Dendritic cell treated with granulocyte-macrophage colony-stimulating factor and Interleukin-4, amounts not matched to agents 40 ng/mL and 50 ng/mL, for 4 days (primary cell): ENCODE measurements around the gene ACTMAP.
A peak's percentile ranks its signal among the peaks of the same experiment; 100 is the strongest.
"Not testable (repeated sequence)": the region's sequence is repeated elsewhere in the genome, so short reads cannot be mapped to it uniquely, and the experiment has no call there.

ENCODE experiments used
- H3K27ac Mint-ChIP-seq: one replicate; pipeline ENCODE4 v1.8.0; 2022; ENCODE audit warnings: mild to moderate bottlenecking, mixed read lengths
- H3K27me3 Mint-ChIP-seq: one replicate; pipeline ENCODE4 v1.8.0; 2022; ENCODE audit warnings: mild to moderate bottlenecking, mixed read lengths
- H3K36me3 Mint-ChIP-seq: one replicate; pipeline ENCODE4 v1.8.0; 2022; ENCODE audit warnings: low read depth, mixed read lengths
- H3K4me1 Mint-ChIP-seq: one replicate; pipeline ENCODE4 v1.8.0; 2022; ENCODE audit warnings: low read depth, mixed read lengths
- H3K4me3 Mint-ChIP-seq: one replicate; pipeline ENCODE4 v1.8.0; 2022; ENCODE audit warnings: mild to moderate bottlenecking, moderate library complexity, mixed read lengths
- H3K9me3 Mint-ChIP-seq: one replicate; pipeline ENCODE4 v1.8.0; 2022; ENCODE audit warnings: mixed read lengths
- intact Hi-C: fragments of 100-400 bp; cut with micrococcal nuclease; formaldehyde crosslinking; loops from one replicate; pipeline ENCODE4 v1.15.0; 2022

The ACTMAP gene

DNA sequence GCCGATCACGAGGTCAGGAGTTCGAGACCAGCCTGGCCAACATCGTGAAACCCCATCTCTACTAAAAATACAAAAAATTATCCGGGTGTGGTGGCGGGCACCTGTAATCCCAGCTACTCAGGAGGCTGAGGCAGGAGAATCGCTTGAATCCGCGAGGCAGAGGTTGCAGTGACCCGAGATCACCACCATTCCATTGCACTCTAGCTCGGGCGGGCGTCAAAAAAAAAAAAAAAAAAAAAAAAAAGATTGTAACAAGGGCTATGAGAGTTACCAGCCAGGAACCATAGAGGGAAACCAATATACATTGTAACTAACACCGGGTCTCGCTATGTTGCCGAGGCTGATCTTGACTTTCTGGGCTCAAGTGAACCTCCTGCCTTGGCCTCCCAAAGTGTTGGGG lies 18.0 kb downstream of the ACTMAP start:
- intact Hi-C loops, H3K27ac Mint-ChIP-seq, H3K27me3 Mint-ChIP-seq, H3K9me3 Mint-ChIP-seq, H3K4me1 Mint-ChIP-seq, H3K4me3 Mint-ChIP-seq: not testable (repeated sequence)
- peaks cover 100% of the 10 kb centered on the region for H3K36me3 Mint-ChIP-seq

DNA sequence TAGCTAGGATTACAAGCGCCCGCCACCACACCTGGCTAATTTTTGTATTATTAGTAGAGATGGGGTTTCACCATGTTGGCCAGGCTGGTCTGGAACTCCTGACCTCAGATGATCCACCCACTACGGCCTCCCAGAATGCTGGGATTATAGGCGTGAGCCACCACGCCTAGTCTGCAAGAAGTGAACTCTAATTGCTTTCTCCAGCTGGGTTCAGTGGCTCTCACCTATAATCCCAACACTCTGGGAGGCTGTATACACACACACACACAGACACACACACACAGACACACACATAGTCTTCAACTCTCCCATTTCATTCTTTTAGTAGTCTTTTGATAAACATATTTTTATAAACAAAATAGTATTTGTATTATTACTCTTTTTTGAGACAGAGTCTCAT lies 20.2 kb downstream of the ACTMAP start:
- intact Hi-C loops, H3K4me1 Mint-ChIP-seq, H3K4me3 Mint-ChIP-seq, H3K27me3 Mint-ChIP-seq, H3K9me3 Mint-ChIP-seq, H3K27ac Mint-ChIP-seq: not testable (repeated sequence)
- peaks cover 100% of the 10 kb centered on the region for H3K36me3 Mint-ChIP-seq

DNA sequence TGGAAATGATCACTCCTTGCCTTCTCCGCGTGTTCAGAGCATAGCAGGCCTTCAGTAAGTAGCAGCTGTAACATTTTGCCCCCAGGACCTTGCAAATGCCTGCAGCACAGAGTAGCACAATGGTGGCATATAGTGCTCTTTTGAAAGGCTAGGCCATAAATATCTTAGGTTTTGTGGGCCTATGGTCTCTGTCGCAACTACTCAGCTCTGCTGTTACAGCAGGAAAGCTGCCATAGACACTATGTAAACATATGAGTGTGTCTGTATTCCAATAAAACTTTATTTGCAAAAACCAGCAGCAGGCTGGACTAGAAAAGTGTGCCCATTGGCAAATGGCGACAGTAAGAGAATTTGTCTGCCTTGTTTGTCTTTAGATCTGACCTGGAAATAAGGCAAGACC lies 24.0 kb downstream of the ACTMAP start:
- Mint-ChIP-seq H3K27ac (no peak overlapping the region), H3K4me1 (peaks cover 26% of the 10 kb centered on the region), H3K36me3 (peaks cover 94% of the 10 kb centered on the region), H3K4me3 (no peak overlapping the region), H3K9me3 (no peaks in the 10 kb centered on the region), H3K27me3 (no peaks in the 10 kb centered on the region)
- intact Hi-C loops, result no loop called here

DNA sequence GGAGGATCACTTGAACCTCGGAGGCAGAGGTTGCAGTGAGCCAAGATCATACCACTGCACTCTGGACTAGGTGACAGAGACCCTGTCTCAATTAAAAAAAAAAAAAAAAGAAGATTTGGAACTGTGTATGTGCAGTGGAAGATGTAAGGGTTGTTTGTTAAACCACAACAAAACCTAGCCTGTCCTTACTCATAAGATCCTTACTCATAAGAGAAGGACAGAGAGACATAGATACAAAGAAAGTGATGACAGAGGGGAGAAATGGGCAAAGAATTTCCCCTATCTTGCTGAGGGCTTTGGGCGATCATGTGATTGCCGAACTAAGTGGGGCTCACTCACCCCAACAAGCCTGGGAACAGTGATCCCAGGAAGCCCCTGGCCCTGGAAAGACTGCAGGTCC lies 25.4 kb downstream of the ACTMAP start:
- Mint-ChIP-seq H3K27ac (no peak overlapping the region), H3K36me3 (peaks cover 80% of the 10 kb centered on the region), H3K27me3 (no peaks in the 10 kb centered on the region), H3K9me3 (no peaks in the 10 kb centered on the region), H3K4me1 (peaks cover 40% of the 10 kb centered on the region), H3K4me3 (no peak overlapping the region)
- intact Hi-C loops, result no loop called here

DNA sequence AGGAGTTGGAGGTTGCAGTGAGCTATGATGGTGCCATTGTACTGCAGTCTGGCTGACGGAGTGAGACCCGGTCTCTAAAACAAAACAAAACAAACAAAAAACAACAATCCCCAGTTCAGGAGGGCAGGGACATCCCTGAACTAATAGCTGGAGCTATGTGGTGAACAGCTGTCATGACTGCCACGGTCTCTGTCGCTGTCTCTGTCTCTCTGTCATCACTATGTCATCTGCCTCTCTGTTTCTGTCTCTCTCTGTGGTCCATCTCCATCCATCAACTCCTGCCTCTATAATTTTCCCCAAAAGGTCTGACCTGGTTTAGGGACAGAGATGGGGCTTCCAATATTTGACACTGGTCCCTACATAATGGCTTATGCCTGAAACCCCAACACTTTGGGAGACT lies 26.0 kb downstream of the ACTMAP start:
- intact Hi-C loops, result no loop called here
- H3K27ac Mint-ChIP-seq, result no peak overlapping the region

DNA sequence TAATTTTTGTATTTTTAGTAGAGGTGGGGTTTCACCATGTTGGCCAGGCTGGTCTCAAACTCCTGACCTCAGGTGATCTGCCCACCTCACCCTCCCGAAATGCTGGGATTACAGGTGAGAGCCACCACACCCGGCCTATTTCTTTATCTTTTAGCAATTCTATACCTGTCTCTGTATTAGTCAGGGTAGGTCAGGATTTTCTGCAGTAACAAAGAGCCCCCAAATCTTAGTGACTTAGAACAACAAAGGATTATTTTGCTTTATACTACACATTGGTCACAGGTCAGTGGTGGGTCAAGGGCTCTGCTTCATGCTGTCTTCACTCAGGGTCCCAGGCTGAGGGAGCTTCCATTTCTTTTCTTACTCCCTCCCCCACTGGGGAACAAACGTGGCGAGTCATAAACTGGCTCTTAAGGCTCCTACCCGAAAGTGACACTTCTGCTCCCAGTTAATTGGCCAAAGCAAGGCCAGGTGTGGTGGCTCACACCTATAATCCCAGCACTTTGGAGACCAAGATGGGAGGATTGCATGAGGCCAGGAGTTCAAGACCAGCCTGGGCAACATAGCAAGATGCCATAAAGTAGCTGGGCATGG lies 26.5 kb downstream of the ACTMAP start:
- Mint-ChIP-seq H3K27ac (no peak overlapping the region), H3K9me3 (no peaks in the 10 kb centered on the region)

More for the DNA sequence above, 26.0 kb downstream of the ACTMAP start:
- Mint-ChIP-seq H3K4me1 (peaks cover 41% of the 10 kb centered on the region), H3K4me3 (no peak overlapping the region), H3K27me3 (no peaks in the 10 kb centered on the region), H3K36me3 (peaks cover 74% of the 10 kb centered on the region), H3K9me3 (no peaks in the 10 kb centered on the region)

DNA sequence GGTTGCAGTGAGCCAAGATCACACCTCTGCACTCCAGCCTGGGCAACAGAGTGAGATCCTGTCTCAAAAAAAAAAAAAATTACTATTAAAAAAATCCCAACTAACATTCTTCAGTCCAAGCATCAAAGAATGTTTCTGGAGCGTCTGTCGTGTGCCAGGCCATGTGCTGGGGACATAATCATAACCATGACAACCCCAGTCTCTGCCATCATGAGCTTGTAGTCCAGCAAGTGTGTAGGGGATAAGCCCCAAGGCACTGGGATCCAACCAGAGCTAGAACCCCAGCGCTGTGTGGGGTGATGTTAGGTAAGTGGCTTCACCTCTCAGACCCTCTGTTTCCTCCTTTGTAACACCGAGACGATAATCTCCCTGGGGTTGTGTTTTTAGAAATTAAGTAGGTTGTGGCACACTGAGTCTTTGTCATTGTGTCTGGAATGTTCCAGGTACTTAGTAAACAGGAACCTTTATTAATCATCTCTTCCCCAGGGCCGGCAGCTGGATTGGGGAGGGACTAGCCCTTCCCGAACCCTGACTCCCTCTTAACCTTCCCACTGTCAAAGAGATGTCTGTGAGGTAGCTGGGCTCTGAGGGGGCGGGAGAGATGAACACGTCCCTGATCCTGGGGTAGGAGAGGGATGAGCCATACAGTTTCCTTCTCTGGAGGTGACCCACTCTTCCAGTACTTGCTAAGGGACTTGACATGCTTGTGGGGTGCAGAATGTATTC lies 28.2 kb downstream of the ACTMAP start:
- Mint-ChIP-seq H3K27me3 (no peaks in the 10 kb centered on the region), H3K27ac (no peak overlapping the region), H3K4me3 (no peak overlapping the region), H3K9me3 (no peaks in the 10 kb centered on the region), H3K36me3 (peaks cover 52% of the 10 kb centered on the region), H3K4me1 (peaks cover 61% of the 10 kb centered on the region)
- intact Hi-C loops, result no loop called here

More for the DNA sequence above, 26.5 kb downstream of the ACTMAP start:
- Mint-ChIP-seq H3K4me3 (no peak overlapping the region), H3K4me1 (peaks cover 47% of the 10 kb centered on the region), H3K36me3 (peaks cover 69% of the 10 kb centered on the region), H3K27me3 (no peaks in the 10 kb centered on the region)
- intact Hi-C loops, result no loop called here

DNA sequence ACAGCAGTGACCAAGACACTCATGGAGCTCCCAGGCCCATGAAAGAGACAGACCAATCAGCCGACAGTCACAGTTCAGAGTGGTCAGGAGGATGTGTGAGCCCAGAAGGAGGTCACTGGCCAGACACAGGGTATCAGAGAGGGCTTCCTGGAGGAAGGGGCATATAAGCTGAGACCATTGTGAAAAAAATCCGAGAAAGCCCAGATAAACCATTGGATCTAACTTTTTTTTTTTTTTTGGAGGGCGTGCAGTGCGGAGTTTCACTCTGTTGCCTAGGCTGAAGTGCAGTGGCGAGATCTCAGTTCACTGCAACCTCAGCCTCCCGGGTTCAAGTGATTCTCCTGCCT lies 29.2 kb downstream of the ACTMAP start:
- intact Hi-C loops, result no loop called here
- peak overlapping the region; percentile 56 for H3K27ac Mint-ChIP-seq
- H3K27me3 Mint-ChIP-seq, result no peaks in the 10 kb centered on the region
- peaks cover 66% of the 10 kb centered on the region for H3K4me1 Mint-ChIP-seq
- H3K9me3 Mint-ChIP-seq, result no peaks in the 10 kb centered on the region
- H3K36me3 Mint-ChIP-seq, result peaks cover 48% of the 10 kb centered on the region
- peak overlapping the region; percentile 74 for H3K4me3 Mint-ChIP-seq

DNA sequence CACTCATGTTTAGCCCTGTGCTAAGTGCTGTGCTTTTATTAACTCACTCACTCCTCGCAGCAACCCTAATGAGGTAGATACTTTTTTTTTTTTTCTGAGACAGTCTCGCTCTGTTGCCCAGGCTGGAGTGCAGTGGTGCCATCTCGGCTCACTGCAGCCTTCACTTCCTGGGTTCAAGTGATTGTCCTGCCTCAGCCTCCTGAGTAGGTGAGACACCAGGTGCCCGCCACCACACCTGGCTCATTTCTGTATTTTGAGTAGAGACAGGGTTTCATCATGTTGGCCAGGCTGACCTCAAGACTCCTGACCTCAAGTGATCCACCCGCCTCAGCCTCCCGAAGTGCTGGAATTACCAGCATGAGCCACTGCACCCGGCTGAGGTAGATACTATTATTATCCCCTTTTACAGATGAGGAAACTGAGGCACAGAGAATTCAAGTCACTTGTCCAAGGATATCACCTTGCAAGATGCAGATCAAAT lies 30.8 kb downstream of the ACTMAP start:
- no peaks in the 10 kb centered on the region for H3K27me3 Mint-ChIP-seq

DNA sequence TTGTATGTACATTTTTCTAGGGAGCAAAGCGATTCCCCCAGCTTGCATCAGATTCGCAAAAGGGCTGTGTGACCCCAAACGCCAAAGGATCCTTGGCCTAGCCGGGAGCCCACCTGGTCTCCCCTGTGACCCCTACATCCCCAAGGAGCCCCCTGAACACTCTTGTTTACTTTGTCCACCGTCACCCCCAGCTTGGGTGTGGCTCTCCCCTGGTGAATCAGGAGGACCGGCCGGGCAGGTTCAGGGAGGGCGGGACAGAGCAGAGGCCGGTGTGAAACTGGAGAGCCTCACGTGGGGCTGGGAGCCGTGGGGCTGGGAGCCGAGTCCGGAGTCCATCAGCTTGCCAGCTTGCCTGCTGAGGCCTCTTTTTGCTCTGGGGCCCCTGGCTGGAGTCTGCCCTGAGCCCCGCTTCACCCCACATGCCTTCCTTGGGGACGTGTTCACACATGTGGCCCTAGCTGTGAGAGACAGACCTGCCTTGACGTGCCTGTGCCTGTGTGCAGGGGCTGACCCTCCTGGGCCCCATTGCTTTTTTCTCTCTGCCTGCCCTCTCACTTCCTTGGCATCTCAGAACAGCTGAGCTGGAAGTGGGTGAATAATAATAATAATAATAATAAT lies 31.4 kb downstream of the ACTMAP start:
- peak overlapping the region; percentile 87 for H3K4me3 Mint-ChIP-seq
- peaks cover 81% of the 10 kb centered on the region for H3K4me1 Mint-ChIP-seq
- intact Hi-C loops, result loop anchor here (10.0 kb wide), 1 partner anchor 56 kb away; the partner anchor contains the start of genes MIA and RAB4B
- peaks cover 37% of the 10 kb centered on the region for H3K36me3 Mint-ChIP-seq
- no peaks in the 10 kb centered on the region for H3K9me3 Mint-ChIP-seq
- H3K27ac Mint-ChIP-seq, result peak overlapping the region; percentile 95
- no peaks in the 10 kb centered on the region for H3K27me3 Mint-ChIP-seq

More for the DNA sequence above, 30.8 kb downstream of the ACTMAP start:
- Mint-ChIP-seq H3K4me3 (no peak overlapping the region), H3K4me1 (peaks cover 78% of the 10 kb centered on the region), H3K36me3 (peaks cover 39% of the 10 kb centered on the region), H3K9me3 (no peaks in the 10 kb centered on the region), H3K27ac (peak overlapping the region; percentile 95)
- intact Hi-C loops, result loop anchor here (10.0 kb wide), 1 partner anchor 55 kb away; the partner anchor contains the start of genes MIA and RAB4B

DNA sequence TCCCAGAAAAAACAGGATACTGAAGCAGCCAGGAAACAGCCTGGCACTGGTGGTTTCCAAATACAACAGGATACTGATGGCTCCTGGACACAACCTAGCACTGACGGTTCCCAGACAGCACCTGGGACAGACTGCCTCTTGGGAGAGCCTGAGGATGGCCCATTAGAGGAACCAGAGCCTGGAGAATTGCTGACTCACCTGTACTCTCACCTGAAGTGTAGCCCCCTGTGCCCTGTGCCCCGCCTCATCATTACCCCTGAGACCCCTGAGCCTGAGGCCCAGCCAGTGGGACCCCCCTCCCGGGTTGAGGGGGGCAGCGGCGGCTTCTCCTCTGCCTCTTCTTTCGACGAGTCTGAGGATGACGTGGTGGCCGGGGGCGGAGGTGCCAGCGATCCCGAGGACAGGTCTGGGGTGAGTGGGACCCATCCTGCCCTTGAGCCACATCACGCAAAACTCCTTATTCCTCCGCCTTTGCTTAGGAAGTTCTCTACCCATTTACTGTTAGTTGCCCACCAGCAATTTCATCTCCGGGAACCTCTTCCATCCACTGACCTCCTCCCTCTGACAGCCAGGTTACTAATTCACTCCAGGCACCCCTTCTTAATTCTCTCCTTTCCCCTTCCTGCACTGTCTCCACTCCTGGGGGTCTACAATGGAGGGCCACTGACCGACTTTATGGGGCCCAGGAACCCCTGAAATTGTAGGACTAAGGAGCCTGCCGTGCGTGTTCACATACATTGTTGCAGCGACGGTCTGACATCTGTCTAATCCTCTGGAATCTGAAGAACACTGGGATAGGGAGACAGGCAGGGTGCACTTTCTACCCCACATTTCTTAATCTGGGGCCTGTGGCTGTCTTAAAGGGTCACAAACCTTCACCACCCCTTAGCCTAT lies 32.1 kb downstream of the ACTMAP start:
- Mint-ChIP-seq H3K4me3 (peak overlapping the region; percentile 87), H3K27me3 (no peaks in the 10 kb centered on the region), H3K27ac (peak overlapping the region; percentile 95), H3K9me3 (no peaks in the 10 kb centered on the region), H3K4me1 (peaks cover 80% of the 10 kb centered on the region), H3K36me3 (peaks cover 34% of the 10 kb centered on the region)
- intact Hi-C loops, result loop anchor here (10.0 kb wide), 1 partner anchor 57 kb away; the partner anchor contains the start of genes MIA and RAB4B

DNA sequence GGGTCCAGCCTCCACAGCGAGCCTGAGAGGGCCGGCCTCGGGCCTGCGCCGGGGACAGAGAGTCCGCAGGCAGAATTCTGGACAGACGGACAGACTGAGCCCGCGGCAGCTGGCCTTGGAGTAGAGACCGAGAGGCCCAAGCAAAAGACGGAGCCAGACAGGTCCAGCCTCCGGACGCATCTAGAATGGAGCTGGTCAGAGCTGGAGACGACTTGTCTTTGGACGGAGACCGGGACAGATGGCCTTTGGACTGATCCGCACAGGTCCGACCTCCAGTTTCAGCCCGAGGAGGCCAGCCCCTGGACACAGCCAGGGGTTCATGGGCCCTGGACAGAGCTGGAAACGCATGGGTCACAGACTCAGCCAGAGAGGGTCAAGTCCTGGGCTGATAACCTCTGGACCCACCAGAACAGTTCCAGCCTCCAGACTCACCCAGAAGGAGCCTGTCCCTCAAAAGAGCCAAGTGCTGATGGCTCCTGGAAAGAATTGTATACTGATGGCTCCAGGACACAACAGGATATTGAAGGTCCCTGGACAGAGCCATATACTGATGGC lies 32.9 kb downstream of the ACTMAP start:
- Mint-ChIP-seq H3K4me3 (peak overlapping the region; percentile 87), H3K27me3 (no peaks in the 10 kb centered on the region), H3K9me3 (no peaks in the 10 kb centered on the region), H3K36me3 (peaks cover 31% of the 10 kb centered on the region), H3K4me1 (peaks cover 76% of the 10 kb centered on the region), H3K27ac (peak overlapping the region; percentile 95)
- intact Hi-C loops, result loop anchor here (10.0 kb wide), 1 partner anchor 57 kb away; the partner anchor contains the start of genes MIA and RAB4B
